Colonic mucosa (tissue), 4 donors: Measurements from ENCODE around the gene MSI2. TPM values are rescaled to one million over a fixed set of nuclear protein-coding genes. Genes with fewer than 3 reads are reported as not detected.

Source experiments
- DNase-seq: peaks from one replicate; pipeline ENCODE4 v3.0.0-alpha.2; 2020
- H3K27ac ChIP-seq: fragments of 200-600 bp; one replicate; pipeline ENCODE4 v1.8.0; 2021
- H3K27me3 ChIP-seq: fragments of 200-600 bp; one replicate; pipeline ENCODE4 v1.8.0; 2021
- H3K36me3 ChIP-seq: fragments of 200-600 bp; one replicate; pipeline ENCODE4 v1.8.0; 2021
- H3K4me1 ChIP-seq: fragments of 200-600 bp; one replicate; pipeline ENCODE4 v1.8.0; 2021; ENCODE audit warnings: mild to moderate bottlenecking
- H3K4me3 ChIP-seq: fragments of 200-600 bp; one replicate; pipeline ENCODE4 v1.8.0; 2021
- H3K9ac ChIP-seq, 2 donors: one replicate each; pipeline ENCODE4 v1.7.0; 2013; ENCODE audit warnings: control low read depth in 2 of 2, low read depth in 2 of 2, low read length in 2 of 2
- H3K9me3 ChIP-seq: fragments of 200-600 bp; one replicate; pipeline ENCODE4 v1.8.0; 2021
- CTCF ChIP-seq: fragments of 200-600 bp; IDR thresholded peaks from one replicate; pipeline ENCODE4 v1.8.0; 2022; ENCODE audit warnings: antibody characterized with exemption, mild to moderate bottlenecking
- intact Hi-C: fragments of 100-400 bp; cut with DNase I; formaldehyde crosslinking; loops from one replicate; pipeline ENCODE4 v1.14.1; 2022
- total RNA-seq, 2 donors: library from RNA; stranded (reverse); fragmentation: NEBNext Ultra II Directional in 1 of 2; extraction: Animal tissue kit (Norgen Biotek cat#: 25700) in 1 of 2; gene quantifications; one replicate each; pipeline ENCODE4 v1.2.1, GENCODE V29; 2021
- donor health status: healthy.
- donor health status: DM: no; HTN: no; CAD: no.
- donor health status: DM: no; HTN: no; CAD: no.

The MSI2 gene
- total RNA-seq, 2 donors from 2014 or later, result 61.6 to 75.4 TPM

GRCh38 chr17:57423541-57423940 lies 167.2 kb downstream of the MSI2 start:
- Histone ChIP-seq H3K27me3 (no peaks in the 10 kb centered on the region), H3K4me3 (no peak overlapping the region), H3K36me3 (no peaks in the 10 kb centered on the region), H3K9me3 (no peaks in the 10 kb centered on the region), H3K4me1 (peaks cover 21% of the 10 kb centered on the region), H3K27ac (no peak overlapping the region), H3K9ac (no peak overlapping the region)
- no peak for DNase-seq
- TF ChIP-seq CTCF, result no peak
- intact Hi-C loops, result no loop called here

- peak overlapping the region; percentile 81 for H3K27ac ChIP-seq
- H3K27me3 ChIP-seq, result no peaks in the 10 kb centered on the region
- no peak for DNase-seq
- H3K9ac ChIP-seq, result peak overlapping the region in 1 of 2 donors; percentile 1
- no peak overlapping the region for H3K4me3 ChIP-seq
- peaks cover 21% of the 10 kb centered on the region for H3K4me1 ChIP-seq
- no peak for TF ChIP-seq CTCF
- H3K9me3 ChIP-seq, result no peaks in the 10 kb centered on the region
- intact Hi-C loops, result no loop called here
- no peaks in the 10 kb centered on the region for H3K36me3 ChIP-seq
These were observed 167.9 kb downstream of the MSI2 start for GRCh38 chr17:57424273-57424672.

GRCh38 chr17:57424777-57425188 lies 168.5 kb downstream of the MSI2 start:
- Histone ChIP-seq H3K27me3 (no peaks in the 10 kb centered on the region), H3K9ac (peak overlapping the region in 1 of 2 donors; percentile 35), H3K4me3 (no peak overlapping the region), H3K27ac (peak overlapping the region; percentile 81), H3K4me1 (peaks cover 21% of the 10 kb centered on the region), H3K36me3 (no peaks in the 10 kb centered on the region), H3K9me3 (no peaks in the 10 kb centered on the region)
- peak; percentile 83 for DNase-seq
- no peak for TF ChIP-seq CTCF
- intact Hi-C loops, result no loop called here

GRCh38 chr17:57425431-57425830 lies 169.1 kb downstream of the MSI2 start:
- H3K27ac ChIP-seq, result peak overlapping the region; percentile 81
- peak overlapping the region in 1 of 2 donors; percentile 35 for H3K9ac ChIP-seq

GRCh38 chr17:57425903-57426880 lies 169.9 kb downstream of the MSI2 start:
- TF ChIP-seq CTCF, result no peak
- Histone ChIP-seq H3K4me3 (no peak overlapping the region), H3K9me3 (no peaks in the 10 kb centered on the region), H3K9ac (no peak overlapping the region), H3K27ac (peak overlapping the region; percentile 81), H3K27me3 (no peaks in the 10 kb centered on the region), H3K36me3 (no peaks in the 10 kb centered on the region), H3K4me1 (peaks cover 21% of the 10 kb centered on the region)
- no peak for DNase-seq
- intact Hi-C loops, result no loop called here

More at GRCh38 chr17:57425431-57425830, 169.1 kb downstream of the MSI2 start:
- Histone ChIP-seq H3K9me3 (no peaks in the 10 kb centered on the region), H3K27me3 (no peaks in the 10 kb centered on the region), H3K4me3 (no peak overlapping the region), H3K4me1 (peaks cover 21% of the 10 kb centered on the region), H3K36me3 (no peaks in the 10 kb centered on the region)
- no peak for TF ChIP-seq CTCF
- intact Hi-C loops, result no loop called here
- no peak for DNase-seq
